Measurements from ENCODE around the gene OR13F1. TPM values are rescaled to one million over a fixed set of nuclear protein-coding genes. Genes with fewer than 3 reads are reported as not detected.

The OR13F1 gene
- total and polyA plus RNA-seq, 4 donors = not detected

DNA sequence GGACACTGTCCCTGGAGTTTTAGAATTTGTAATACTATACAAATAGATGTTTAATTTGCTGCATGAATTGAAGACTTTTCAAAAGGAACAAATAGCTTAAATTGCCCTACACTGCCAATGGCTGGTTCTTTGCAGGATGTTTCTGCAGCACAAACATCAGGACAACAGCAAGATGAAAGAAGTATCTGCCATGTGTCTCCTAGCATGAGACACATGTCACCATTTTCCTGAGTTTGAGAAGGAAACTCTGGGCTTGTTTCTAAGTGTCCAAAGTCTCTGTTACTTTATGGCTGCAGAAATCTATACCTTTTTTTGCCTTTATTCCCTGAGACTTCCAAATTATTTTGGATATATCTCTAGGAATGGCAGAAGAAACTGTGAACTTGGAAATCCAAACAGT, 623 bp upstream of the OR13F1 start:
- H3K9ac ChIP-seq (ENCODE audit: low read depth in 1 of 2, low read length in 2 of 2) = no peak overlapping the region
- no peak overlapping the region for H3K27ac ChIP-seq (ENCODE audit: low read depth in 1 of 2, low read length in 2 of 2)
- DNase-seq (ENCODE audit: low spot score) = no peak
- no peaks in the 10 kb centered on the region for H3K9me3 ChIP-seq (ENCODE audit: control insufficient read depth in 4 of 4, low read length in 3 of 4)
- H3K4me3 ChIP-seq (ENCODE audit: low read depth in 1 of 3, low read length in 3 of 3) = no peak overlapping the region
- no peaks in the 10 kb centered on the region for H3K4me1 ChIP-seq (ENCODE audit: control insufficient read depth in 4 of 4, insufficient read depth in 4 of 4, low read length in 3 of 4)
- no peaks in the 10 kb centered on the region for H3K27me3 ChIP-seq (ENCODE audit: control insufficient read depth in 4 of 4, insufficient read depth in 4 of 4, low read length in 3 of 4)
- TF ChIP-seq SP1 (IDR thresholded peaks at IDR 0.05) (no peak), GABPA (IDR thresholded peaks at IDR 0.05 in 1 of 2, conservative IDR thresholded peaks at IDR 0.05 in 1 of 2) (no peak), HNF4A (conservative IDR thresholded peaks at IDR 0.05) (no peak), FOXA1 (IDR thresholded peaks at IDR 0.05) (no peak), YY1 (IDR thresholded peaks at IDR 0.05) (no peak), RAD21 (IDR thresholded peaks at IDR 0.05) (no peak), FOXA2 (IDR thresholded peaks at IDR 0.05) (no peak), NR2F2 (IDR thresholded peaks at IDR 0.05) (no peak), HNF4G (IDR thresholded peaks at IDR 0.05) (no peak), EGR1 (IDR thresholded peaks at IDR 0.05; ENCODE audit: low read depth in 2 of 2) (no peak)
- TF ChIP-seq, protein P1, sequence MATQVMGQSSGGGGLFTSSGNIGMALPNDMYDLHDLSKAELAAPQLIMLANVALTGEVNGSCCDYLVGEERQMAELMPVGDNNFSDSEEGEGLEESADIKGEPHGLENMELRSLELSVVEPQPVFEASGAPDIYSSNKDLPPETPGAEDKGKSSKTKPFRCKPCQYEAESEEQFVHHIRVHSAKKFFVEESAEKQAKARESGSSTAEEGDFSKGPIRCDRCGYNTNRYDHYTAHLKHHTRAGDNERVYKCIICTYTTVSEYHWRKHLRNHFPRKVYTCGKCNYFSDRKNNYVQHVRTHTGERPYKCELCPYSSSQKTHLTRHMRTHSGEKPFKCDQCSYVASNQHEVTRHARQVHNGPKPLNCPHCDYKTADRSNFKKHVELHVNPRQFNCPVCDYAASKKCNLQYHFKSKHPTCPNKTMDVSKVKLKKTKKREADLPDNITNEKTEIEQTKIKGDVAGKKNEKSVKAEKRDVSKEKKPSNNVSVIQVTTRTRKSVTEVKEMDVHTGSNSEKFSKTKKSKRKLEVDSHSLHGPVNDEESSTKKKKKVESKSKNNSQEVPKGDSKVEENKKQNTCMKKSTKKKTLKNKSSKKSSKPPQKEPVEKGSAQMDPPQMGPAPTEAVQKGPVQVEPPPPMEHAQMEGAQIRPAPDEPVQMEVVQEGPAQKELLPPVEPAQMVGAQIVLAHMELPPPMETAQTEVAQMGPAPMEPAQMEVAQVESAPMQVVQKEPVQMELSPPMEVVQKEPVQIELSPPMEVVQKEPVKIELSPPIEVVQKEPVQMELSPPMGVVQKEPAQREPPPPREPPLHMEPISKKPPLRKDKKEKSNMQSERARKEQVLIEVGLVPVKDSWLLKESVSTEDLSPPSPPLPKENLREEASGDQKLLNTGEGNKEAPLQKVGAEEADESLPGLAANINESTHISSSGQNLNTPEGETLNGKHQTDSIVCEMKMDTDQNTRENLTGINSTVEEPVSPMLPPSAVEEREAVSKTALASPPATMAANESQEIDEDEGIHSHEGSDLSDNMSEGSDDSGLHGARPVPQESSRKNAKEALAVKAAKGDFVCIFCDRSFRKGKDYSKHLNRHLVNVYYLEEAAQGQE (IDR thresholded peaks at IDR 0.05) = no peak
- TF ChIP-seq, protein P2, sequence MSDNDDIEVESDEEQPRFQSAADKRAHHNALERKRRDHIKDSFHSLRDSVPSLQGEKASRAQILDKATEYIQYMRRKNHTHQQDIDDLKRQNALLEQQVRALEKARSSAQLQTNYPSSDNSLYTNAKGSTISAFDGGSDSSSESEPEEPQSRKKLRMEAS (IDR thresholded peaks at IDR 0.05) = no peak
- TF ChIP-seq, protein P3, sequence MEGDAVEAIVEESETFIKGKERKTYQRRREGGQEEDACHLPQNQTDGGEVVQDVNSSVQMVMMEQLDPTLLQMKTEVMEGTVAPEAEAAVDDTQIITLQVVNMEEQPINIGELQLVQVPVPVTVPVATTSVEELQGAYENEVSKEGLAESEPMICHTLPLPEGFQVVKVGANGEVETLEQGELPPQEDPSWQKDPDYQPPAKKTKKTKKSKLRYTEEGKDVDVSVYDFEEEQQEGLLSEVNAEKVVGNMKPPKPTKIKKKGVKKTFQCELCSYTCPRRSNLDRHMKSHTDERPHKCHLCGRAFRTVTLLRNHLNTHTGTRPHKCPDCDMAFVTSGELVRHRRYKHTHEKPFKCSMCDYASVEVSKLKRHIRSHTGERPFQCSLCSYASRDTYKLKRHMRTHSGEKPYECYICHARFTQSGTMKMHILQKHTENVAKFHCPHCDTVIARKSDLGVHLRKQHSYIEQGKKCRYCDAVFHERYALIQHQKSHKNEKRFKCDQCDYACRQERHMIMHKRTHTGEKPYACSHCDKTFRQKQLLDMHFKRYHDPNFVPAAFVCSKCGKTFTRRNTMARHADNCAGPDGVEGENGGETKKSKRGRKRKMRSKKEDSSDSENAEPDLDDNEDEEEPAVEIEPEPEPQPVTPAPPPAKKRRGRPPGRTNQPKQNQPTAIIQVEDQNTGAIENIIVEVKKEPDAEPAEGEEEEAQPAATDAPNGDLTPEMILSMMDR (IDR thresholded peaks at IDR 0.05; ENCODE audit: low read depth, low read length, missing input control) = no peak
- TF ChIP-seq, protein P4, sequence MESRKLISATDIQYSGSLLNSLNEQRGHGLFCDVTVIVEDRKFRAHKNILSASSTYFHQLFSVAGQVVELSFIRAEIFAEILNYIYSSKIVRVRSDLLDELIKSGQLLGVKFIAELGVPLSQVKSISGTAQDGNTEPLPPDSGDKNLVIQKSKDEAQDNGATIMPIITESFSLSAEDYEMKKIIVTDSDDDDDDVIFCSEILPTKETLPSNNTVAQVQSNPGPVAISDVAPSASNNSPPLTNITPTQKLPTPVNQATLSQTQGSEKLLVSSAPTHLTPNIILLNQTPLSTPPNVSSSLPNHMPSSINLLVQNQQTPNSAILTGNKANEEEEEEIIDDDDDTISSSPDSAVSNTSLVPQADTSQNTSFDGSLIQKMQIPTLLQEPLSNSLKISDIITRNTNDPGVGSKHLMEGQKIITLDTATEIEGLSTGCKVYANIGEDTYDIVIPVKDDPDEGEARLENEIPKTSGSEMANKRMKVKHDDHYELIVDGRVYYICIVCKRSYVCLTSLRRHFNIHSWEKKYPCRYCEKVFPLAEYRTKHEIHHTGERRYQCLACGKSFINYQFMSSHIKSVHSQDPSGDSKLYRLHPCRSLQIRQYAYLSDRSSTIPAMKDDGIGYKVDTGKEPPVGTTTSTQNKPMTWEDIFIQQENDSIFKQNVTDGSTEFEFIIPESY (IDR thresholded peaks at IDR 0.05) = no peak
- TF ChIP-seq, protein P5, sequence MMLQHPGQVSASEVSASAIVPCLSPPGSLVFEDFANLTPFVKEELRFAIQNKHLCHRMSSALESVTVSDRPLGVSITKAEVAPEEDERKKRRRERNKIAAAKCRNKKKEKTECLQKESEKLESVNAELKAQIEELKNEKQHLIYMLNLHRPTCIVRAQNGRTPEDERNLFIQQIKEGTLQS (IDR thresholded peaks at IDR 0.05) = no peak
- no peaks in the 10 kb centered on the region for H3K36me3 ChIP-seq (ENCODE audit: control insufficient read depth in 4 of 4, insufficient read depth in 3 of 4, low read depth in 1 of 4, low read length in 3 of 4)

DNA sequence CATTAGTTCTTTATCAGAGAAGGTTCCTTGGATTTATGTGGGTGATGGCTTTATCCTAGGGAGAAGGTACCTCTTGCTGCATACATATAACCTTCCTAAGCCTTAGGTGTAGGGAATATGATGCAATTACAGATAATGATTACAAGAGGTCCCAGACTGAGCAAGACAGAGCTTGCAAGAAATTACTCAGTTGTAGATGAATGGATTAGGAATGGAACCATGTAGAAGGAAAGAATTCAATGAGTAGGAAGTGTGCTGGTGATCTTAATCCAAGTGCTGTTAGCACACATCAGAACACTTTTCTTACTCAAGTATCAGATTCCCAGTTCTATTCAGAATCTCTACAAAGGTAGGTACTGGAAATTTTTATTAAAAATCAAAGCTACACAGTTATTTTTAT, 2.5 kb downstream of the OR13F1 start:
- no peak overlapping the region for H3K4me3 ChIP-seq (ENCODE audit: low read depth in 1 of 3, low read length in 3 of 3)
- DNase-seq (ENCODE audit: low spot score) = no peak
- no peaks in the 10 kb centered on the region for H3K27me3 ChIP-seq (ENCODE audit: control insufficient read depth in 4 of 4, insufficient read depth in 4 of 4, low read length in 3 of 4)
- H3K27ac ChIP-seq (ENCODE audit: low read depth in 1 of 2, low read length in 2 of 2) = no peak overlapping the region
- no peaks in the 10 kb centered on the region for H3K36me3 ChIP-seq (ENCODE audit: control insufficient read depth in 4 of 4, insufficient read depth in 3 of 4, low read depth in 1 of 4, low read length in 3 of 4)
- H3K9me3 ChIP-seq (ENCODE audit: control insufficient read depth in 4 of 4, low read length in 3 of 4) = no peaks in the 10 kb centered on the region
- H3K4me1 ChIP-seq (ENCODE audit: control insufficient read depth in 4 of 4, insufficient read depth in 4 of 4, low read length in 3 of 4) = no peaks in the 10 kb centered on the region
- H3K9ac ChIP-seq (ENCODE audit: low read depth in 1 of 2, low read length in 2 of 2) = no peak overlapping the region
- TF ChIP-seq SP1 (IDR thresholded peaks at IDR 0.05) (no peak), NR2F2 (IDR thresholded peaks at IDR 0.05) (no peak), YY1 (IDR thresholded peaks at IDR 0.05) (no peak), GABPA (IDR thresholded peaks at IDR 0.05 in 1 of 2, conservative IDR thresholded peaks at IDR 0.05 in 1 of 2) (no peak), FOXA1 (IDR thresholded peaks at IDR 0.05) (no peak)
- TF ChIP-seq, protein P2 (IDR thresholded peaks at IDR 0.05) = no peak
- TF ChIP-seq, protein P1 (IDR thresholded peaks at IDR 0.05) = no peak
- TF ChIP-seq, protein P3 (IDR thresholded peaks at IDR 0.05; ENCODE audit: low read depth, low read length, missing input control) = no peak

Measured in liver (tissue), 9 donors.